HCT116 (cell line): Measurements from ENCODE around the gene LMOD3.

Experiments
- EZH2 ChIP-seq: fragments of 200-600 bp; sonication (generic); IDR thresholded peaks from 2 replicates; pipeline ENCODE4 v1.6.1; 2017; ENCODE audit warnings: antibody characterized with exemption, mixed run types
- MAX ChIP-seq: IDR thresholded peaks from 2 replicates; pipeline ENCODE4 v1.6.1; 2012
- POLR2A ChIP-seq: IDR thresholded peaks from 2 replicates; pipeline ENCODE4 v1.7.0; 2011; ENCODE audit warnings: borderline replicate concordance; ENCODE audit not compliant: insufficient read depth, insufficient read length; ENCODE audit errors: extremely low read depth
- POLR2AphosphoS5 ChIP-seq: IDR thresholded peaks from 2 replicates; pipeline ENCODE4 v1.6.1; 2011; ENCODE audit warnings: mild to moderate bottlenecking, low read depth, low read length, moderate library complexity
- SIN3A ChIP-seq: IDR thresholded peaks from 2 replicates; pipeline ENCODE4 v1.6.1; 2012; ENCODE audit warnings: low read depth
- YY1 ChIP-seq: IDR thresholded peaks from 2 replicates; pipeline ENCODE4 v1.6.1; 2011; ENCODE audit warnings: low read length, low read depth, moderate library complexity, mild to moderate bottlenecking; ENCODE audit not compliant: insufficient replicate concordance; ENCODE audit errors: extremely low read depth
- TF ChIP-seq, protein P1 (sequence below), 3 experiments: fragments of 200-600 bp in 1 of 3; sonication (generic) in 1 of 3; IDR thresholded peaks in 2 of 3; conservative IDR thresholded peaks in 1 of 3; 2 replicates each; pipeline ENCODE4 v1.5.1; 2012 to 2017; ENCODE audit warnings: low read depth in 2 of 3, low read length in 2 of 3, antibody characterized with exemption in 1 of 3, borderline replicate concordance in 1 of 3, control low read depth in 1 of 3, mild to moderate bottlenecking in 1 of 3, mixed read lengths in 1 of 3, mixed run types in 1 of 3, moderate library complexity in 1 of 3; ENCODE audit not compliant: insufficient read depth in 1 of 3

- no peak for TF ChIP-seq MAX
- TF ChIP-seq EZH2 = no peak
- TF ChIP-seq, protein P1, sequence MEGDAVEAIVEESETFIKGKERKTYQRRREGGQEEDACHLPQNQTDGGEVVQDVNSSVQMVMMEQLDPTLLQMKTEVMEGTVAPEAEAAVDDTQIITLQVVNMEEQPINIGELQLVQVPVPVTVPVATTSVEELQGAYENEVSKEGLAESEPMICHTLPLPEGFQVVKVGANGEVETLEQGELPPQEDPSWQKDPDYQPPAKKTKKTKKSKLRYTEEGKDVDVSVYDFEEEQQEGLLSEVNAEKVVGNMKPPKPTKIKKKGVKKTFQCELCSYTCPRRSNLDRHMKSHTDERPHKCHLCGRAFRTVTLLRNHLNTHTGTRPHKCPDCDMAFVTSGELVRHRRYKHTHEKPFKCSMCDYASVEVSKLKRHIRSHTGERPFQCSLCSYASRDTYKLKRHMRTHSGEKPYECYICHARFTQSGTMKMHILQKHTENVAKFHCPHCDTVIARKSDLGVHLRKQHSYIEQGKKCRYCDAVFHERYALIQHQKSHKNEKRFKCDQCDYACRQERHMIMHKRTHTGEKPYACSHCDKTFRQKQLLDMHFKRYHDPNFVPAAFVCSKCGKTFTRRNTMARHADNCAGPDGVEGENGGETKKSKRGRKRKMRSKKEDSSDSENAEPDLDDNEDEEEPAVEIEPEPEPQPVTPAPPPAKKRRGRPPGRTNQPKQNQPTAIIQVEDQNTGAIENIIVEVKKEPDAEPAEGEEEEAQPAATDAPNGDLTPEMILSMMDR (IDR thresholded peaks at IDR 0.05 in 2 of 3, conservative IDR thresholded peaks at IDR 0.05 in 1 of 3; ENCODE audit: borderline replicate concordance in 1 of 3, insufficient read depth in 1 of 3, low read depth in 2 of 3, low read length in 2 of 3) = no peak
- TF ChIP-seq SIN3A = no peak
- no peak for TF ChIP-seq YY1
- no peak for TF ChIP-seq POLR2A
- no peak for TF ChIP-seq POLR2AphosphoS5
These were observed 27.8 kb downstream of the LMOD3 start for GRCh38 chr3:69094467-69095205.
